Adipocyte (in vitro differentiated cells): Measurements from ENCODE around the gene GNAS.
"Not testable (repeated sequence)": the region's sequence is repeated elsewhere in the genome, so short reads cannot be mapped to it uniquely, and the experiment has no call there.

Experiments
- DNase-seq: peaks from one replicate; pipeline ENCODE4 v3.0.0-alpha.2; 2015; ENCODE audit warnings: low read depth
- H3K27me3 ChIP-seq: replicated peaks from 2 replicates; pipeline ENCODE4 v1.7.0; 2013; ENCODE audit warnings: mild to moderate bottlenecking, low read length, moderate library complexity; ENCODE audit not compliant: control insufficient read depth, insufficient read depth
- H3K36me3 ChIP-seq: 2 replicates; pipeline ENCODE4 v1.7.0; 2013; ENCODE audit warnings: low read length, mild to moderate bottlenecking, moderate library complexity; ENCODE audit not compliant: control insufficient read depth, insufficient read depth, severe bottlenecking
- H3K4me1 ChIP-seq: 2 replicates; pipeline ENCODE4 v1.7.0; 2013; ENCODE audit warnings: mild to moderate bottlenecking, low read length, moderate library complexity; ENCODE audit not compliant: control insufficient read depth, insufficient read depth
- H3K4me3 ChIP-seq: 2 replicates; pipeline ENCODE4 v1.7.0; 2013; ENCODE audit warnings: mild to moderate bottlenecking, low read length, moderate library complexity
- H3K9ac ChIP-seq: 2 replicates; pipeline ENCODE4 v1.7.0; 2013; ENCODE audit warnings: mild to moderate bottlenecking, low read length, moderate library complexity
- H3K9me3 ChIP-seq: 2 replicates; pipeline ENCODE4 v1.7.0; 2013; ENCODE audit warnings: mild to moderate bottlenecking, low read length, moderate library complexity; ENCODE audit not compliant: control insufficient read depth

GNAS gene

DNA sequence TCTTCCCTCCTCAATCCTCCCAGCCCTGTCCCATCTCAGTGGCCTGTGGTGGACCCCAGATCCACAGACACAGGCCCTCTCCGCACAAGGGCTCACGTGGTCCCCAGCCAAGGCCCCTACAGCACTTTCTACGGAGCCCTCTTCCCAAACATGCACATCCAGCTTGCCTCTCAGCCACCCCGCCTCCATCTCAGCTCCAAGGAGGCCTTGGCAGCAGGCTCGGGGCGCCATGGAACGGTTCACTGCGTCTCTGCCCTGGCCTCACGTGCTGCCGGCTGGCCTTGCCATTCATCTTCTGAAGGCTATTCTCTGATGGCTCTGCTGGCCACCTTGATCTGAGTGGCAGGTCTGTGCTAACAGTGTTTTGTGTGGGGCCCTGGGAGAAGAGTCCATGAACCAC is 34.8 kb upstream of the GNAS start:
- Histone ChIP-seq H3K9ac (no peak overlapping the region), H3K4me3 (no peak overlapping the region), H3K9me3 (no peaks in the 10 kb centered on the region), H3K36me3 (no peaks in the 10 kb centered on the region), H3K4me1 (no peaks in the 10 kb centered on the region), H3K27me3 (peaks cover 7% of the 10 kb centered on the region)
- DNase-seq = no peak

DNA sequence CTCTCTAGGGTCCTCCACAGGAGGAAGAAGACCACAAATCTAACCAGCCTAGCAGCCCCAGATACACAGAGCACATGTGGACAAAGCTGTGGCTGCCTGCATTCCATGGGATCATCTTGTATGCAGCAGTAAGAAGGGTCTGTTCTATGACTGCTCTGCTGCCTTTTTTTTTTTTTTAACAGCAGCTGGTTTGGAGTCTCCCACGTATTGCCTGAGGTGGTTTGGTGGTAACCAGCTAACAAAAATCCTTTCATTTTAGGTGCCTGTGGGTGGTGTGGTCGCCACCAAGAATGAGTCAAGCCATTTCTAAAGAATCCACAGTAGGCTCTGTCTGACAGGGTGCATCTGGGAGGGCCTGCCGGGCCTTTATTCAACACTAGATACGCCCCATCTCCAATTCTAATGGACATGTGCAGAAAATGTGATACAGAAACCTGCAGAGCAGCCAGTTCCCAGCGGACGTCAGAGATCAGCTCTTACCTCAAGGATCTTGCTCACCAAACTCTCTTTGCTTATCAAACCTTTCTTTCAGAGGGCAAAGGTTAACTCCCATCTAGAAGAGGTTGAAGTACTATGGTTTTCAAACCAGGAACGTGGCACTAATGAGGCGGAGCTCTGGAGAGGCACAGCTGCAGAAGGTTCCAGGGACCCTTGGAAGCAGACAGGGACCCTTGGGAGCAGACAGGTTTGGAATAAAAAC is 33.8 kb upstream of the GNAS start:
- Histone ChIP-seq H3K36me3 (no peaks in the 10 kb centered on the region), H3K9ac (no peak overlapping the region), H3K4me3 (no peak overlapping the region), H3K4me1 (no peaks in the 10 kb centered on the region), H3K9me3 (no peaks in the 10 kb centered on the region), H3K27me3 (peaks cover 3% of the 10 kb centered on the region)
- DNase-seq = peak; percentile 66

DNA sequence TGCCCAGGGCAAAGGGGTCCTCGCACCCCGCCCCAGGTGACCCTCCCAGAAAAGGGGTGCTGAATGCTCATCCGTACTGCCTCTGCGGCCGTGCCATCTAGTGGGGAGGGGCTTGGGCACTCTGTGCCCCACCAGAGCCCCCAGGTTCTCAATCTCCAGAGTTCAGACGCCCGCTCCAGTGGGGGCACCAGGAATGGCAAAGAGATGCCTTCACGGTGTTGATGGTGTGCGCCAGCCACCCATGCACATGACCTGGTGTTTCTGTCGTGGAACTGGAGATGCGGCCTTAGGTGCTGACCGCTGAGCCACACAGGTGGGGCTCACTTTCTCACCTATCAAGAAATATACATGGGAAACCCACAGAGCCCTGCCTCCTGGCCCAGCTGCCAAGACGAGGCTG is 32.6 kb upstream of the GNAS start:
- H3K9ac ChIP-seq = no peak overlapping the region
- no peaks in the 10 kb centered on the region for H3K36me3 ChIP-seq
- no peaks in the 10 kb centered on the region for H3K27me3 ChIP-seq
- H3K4me3 ChIP-seq = no peak overlapping the region
- H3K4me1 ChIP-seq = no peaks in the 10 kb centered on the region
- H3K9me3 ChIP-seq = no peaks in the 10 kb centered on the region
- no peak for DNase-seq

- H3K4me3 ChIP-seq, DNase-seq, H3K9ac ChIP-seq, H3K27me3 ChIP-seq, H3K4me1 ChIP-seq, H3K36me3 ChIP-seq, H3K9me3 ChIP-seq: not testable (repeated sequence)
Measured at GRCh38 chr20:58820515-58820914, 32.0 kb upstream of the GNAS start.

- H3K27me3 ChIP-seq = no peaks in the 10 kb centered on the region
- no peaks in the 10 kb centered on the region for H3K4me1 ChIP-seq
- no peak overlapping the region for H3K9ac ChIP-seq
- H3K4me3 ChIP-seq = no peak overlapping the region
- no peak for DNase-seq
- no peaks in the 10 kb centered on the region for H3K36me3 ChIP-seq
- no peaks in the 10 kb centered on the region for H3K9me3 ChIP-seq
Measured at GRCh38 chr20:58822149-58822548, 30.4 kb upstream of the GNAS start.

DNA sequence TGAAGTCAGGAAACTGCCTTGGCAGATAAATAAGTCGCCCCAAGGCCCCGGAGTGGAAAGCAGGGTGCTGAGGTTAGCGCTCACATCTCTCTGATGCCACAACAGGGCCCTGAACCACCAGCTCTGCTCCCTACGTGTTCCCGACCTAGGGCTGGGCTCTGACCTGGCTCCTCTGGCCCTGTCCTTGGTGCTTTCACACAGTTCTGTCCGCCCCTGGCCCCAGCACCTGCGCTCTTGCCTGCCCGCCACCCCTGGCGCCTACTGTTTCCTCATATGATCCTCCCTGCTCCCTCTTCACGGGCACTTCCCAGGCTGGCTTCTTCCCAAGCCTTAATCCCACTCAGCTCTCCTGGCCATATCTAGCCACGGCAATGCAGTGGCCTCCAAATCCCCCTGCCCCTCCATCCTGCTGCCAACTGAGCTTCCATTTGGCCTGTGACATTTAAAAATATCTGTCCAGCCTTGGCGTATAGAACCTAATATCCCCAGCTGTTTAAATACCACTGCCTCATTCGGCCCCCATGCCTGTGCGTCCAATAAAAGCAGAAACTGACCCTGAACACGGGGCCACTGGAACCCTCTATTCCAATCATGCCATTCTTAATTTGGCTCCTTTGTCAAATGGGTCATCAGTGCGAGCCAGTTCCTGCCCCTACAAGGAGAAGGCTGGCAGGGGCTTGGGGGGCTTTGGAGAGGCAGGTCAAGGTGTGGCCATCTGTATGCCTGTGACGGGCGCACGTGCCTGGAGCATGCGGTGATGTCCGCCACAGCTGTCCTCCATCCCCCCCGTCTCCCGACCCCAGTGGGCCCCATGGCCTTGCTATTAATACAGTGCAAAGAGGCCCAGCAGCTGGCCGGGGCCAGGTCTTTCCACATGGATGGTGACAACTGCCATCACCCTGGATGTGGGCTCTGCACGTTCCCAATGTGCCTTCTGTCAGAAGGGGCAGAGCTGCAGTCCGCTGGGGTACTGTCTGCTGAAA is 29.5 kb upstream of the GNAS start:
- Histone ChIP-seq H3K4me1 (no peaks in the 10 kb centered on the region), H3K9me3 (no peaks in the 10 kb centered on the region), H3K9ac (no peak overlapping the region), H3K36me3 (no peaks in the 10 kb centered on the region), H3K4me3 (no peak overlapping the region), H3K27me3 (peaks cover 2% of the 10 kb centered on the region)
- no peak for DNase-seq

DNA sequence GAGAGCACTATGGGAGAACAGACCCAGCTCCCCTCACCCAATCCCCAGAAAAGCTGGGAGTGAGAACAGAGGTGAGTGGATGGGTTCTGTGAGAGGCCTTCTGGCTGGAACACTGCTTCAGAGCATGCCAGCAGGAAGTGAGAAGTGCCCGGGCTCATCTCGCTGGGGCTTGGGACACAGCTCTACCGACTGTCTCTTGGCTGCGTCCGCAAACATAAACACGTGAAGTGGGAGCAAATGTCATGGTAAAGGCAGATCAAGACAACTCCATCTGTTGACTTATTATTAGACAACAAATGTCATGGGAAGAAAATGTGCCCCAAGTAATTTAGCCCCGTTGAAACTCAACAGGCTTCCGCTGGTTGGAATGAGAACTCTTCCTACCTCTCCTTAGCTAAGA is 27.7 kb upstream of the GNAS start:
- no peaks in the 10 kb centered on the region for H3K36me3 ChIP-seq
- H3K4me1 ChIP-seq = peaks cover 2% of the 10 kb centered on the region
- H3K9ac ChIP-seq = no peak overlapping the region
- no peaks in the 10 kb centered on the region for H3K9me3 ChIP-seq
- H3K27me3 ChIP-seq = peaks cover 2% of the 10 kb centered on the region
- no peak overlapping the region for H3K4me3 ChIP-seq
- no peak for DNase-seq

- H3K9me3 ChIP-seq = no peaks in the 10 kb centered on the region
- no peaks in the 10 kb centered on the region for H3K36me3 ChIP-seq
- peaks cover 2% of the 10 kb centered on the region for H3K4me1 ChIP-seq
- H3K27me3 ChIP-seq = peaks cover 2% of the 10 kb centered on the region
- H3K4me3 ChIP-seq = no peak overlapping the region
- no peak for DNase-seq
- H3K9ac ChIP-seq = no peak overlapping the region
Measured at GRCh38 chr20:58825450-58825849, 27.1 kb upstream of the GNAS start.

- Histone ChIP-seq H3K27me3 (peaks cover 2% of the 10 kb centered on the region), H3K9ac (no peak overlapping the region), H3K9me3 (no peaks in the 10 kb centered on the region), H3K36me3 (no peaks in the 10 kb centered on the region), H3K4me3 (no peak overlapping the region), H3K4me1 (peaks cover 2% of the 10 kb centered on the region)
- no peak for DNase-seq
Measured at GRCh38 chr20:58826271-58826670, 26.2 kb upstream of the GNAS start.

GRCh38 chr20:58828136-58828535 is 24.4 kb upstream of the GNAS start:
- no peak for DNase-seq
- Histone ChIP-seq H3K4me3 (no peak overlapping the region), H3K9me3 (no peaks in the 10 kb centered on the region), H3K9ac (no peak overlapping the region), H3K4me1 (peaks cover 2% of the 10 kb centered on the region), H3K27me3 (peaks cover 2% of the 10 kb centered on the region), H3K36me3 (no peaks in the 10 kb centered on the region)

- H3K9ac ChIP-seq, H3K4me1 ChIP-seq, H3K4me3 ChIP-seq, H3K9me3 ChIP-seq, H3K27me3 ChIP-seq, DNase-seq, H3K36me3 ChIP-seq: not testable (repeated sequence)
Measured at GRCh38 chr20:58828804-58829203, 23.7 kb upstream of the GNAS start.
